ENCODE results near the gene PGAP3.

Gene PGAP3

DNA sequence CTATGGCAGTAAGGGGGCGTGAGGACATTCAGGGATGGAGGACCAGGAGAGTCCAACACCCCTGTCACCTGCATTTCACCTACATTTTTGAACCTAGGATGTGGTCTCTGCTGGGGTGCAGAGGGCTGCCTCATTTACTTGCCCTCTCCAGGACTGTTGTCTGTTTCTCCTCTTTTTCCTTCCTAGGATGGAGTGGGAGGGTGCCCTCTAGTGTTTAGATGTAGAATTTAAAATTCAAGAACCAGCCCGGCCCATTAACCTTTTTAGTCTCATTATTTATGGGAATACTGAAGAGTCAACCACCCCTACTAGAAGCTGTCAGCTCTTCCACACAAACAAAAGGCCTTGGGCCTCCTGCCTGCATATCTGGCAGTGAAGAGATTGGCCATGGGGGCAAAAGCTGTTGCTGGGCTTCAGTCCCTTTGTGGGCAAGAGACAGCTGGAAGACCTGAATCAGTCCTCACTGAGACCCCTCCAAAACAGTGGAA is 53.4 kb downstream of the PGAP3 start:
- H3K4me3 ChIP-seq (replicated peaks; ENCODE audit: low read depth, low read length) = no peak overlapping the region
- TF ChIP-seq, protein P1, sequence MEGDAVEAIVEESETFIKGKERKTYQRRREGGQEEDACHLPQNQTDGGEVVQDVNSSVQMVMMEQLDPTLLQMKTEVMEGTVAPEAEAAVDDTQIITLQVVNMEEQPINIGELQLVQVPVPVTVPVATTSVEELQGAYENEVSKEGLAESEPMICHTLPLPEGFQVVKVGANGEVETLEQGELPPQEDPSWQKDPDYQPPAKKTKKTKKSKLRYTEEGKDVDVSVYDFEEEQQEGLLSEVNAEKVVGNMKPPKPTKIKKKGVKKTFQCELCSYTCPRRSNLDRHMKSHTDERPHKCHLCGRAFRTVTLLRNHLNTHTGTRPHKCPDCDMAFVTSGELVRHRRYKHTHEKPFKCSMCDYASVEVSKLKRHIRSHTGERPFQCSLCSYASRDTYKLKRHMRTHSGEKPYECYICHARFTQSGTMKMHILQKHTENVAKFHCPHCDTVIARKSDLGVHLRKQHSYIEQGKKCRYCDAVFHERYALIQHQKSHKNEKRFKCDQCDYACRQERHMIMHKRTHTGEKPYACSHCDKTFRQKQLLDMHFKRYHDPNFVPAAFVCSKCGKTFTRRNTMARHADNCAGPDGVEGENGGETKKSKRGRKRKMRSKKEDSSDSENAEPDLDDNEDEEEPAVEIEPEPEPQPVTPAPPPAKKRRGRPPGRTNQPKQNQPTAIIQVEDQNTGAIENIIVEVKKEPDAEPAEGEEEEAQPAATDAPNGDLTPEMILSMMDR (IDR thresholded peaks at IDR 0.05; ENCODE audit: low read length, missing control alignments) = peak; percentile 72
- peak; percentile 62 for DNase-seq (ENCODE audit: low read depth)

DNA sequence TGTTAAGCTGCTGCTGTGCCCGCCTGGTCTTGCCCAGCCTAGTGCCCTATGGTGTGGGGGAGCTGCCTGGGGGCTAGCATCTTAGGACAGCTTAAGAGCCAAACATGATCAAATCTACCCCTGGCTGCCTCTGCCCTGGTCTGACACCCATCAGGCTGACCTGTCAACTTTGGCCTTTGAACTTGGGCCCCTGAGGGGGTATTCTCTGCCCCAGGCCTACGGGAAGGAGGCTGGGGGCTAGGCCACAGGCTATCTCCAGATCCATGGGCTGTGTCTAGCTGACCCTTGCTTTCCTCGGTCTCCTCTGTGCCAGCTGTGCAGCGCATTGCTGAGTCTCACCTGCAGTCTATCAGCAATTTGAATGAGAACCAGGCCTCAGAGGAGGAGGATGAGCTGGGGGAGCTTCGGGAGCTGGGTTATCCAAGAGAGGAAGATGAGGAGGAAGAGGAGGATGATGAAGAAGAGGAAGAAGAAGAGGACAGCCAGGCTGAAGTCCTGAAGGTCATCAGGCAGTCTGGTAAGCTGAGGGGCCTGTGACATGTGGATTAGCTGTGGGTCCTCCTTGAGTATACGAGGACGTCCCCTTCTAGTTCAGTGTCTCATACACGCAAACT is 54.2 kb downstream of the PGAP3 start:
- TF ChIP-seq, protein P1 (IDR thresholded peaks at IDR 0.05; ENCODE audit: low read length, missing control alignments) = no peak
- no peak for DNase-seq (ENCODE audit: low read depth)
- no peak overlapping the region for H3K4me3 ChIP-seq (replicated peaks; ENCODE audit: low read depth, low read length)

DNA sequence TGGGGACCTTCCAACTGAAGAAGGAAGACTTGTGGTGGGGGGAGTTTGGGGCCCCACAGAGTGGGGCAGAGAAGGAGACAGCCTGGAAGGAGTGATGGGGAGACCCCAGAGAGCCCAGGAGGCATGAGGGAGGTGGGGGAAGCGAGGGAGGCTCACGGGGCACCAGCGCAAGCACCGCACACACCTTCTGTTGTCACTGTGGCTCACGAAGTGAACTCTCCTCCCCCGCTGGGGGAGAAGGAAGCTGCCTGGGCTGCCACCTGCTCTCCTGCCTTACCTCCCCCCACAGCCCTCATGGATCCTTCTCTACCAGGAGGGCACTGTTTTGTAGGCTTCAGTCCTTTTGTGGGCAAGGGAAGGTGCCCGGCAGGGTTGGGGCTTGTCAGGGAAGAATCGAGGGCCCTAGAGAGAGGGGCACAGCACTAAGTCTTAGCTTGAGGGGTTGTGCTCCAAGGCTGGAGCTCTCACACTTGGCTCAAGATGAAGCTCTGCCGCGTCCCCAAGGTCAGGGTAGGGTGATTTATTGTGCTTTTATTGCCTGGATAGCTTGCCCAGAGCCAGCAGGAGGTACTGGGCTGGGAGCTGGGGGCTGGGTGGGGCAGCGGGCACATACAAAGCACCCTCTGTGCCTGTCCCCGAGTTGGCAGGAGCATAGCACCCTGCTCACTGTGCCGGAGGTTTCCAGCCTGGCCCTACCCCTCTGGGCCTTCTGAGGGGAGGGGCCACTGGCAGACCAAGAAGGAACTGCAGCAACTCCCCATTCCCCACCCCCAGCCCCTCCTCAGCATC is 55.5 kb downstream of the PGAP3 start:
- no peak overlapping the region for H3K4me3 ChIP-seq (replicated peaks; ENCODE audit: low read depth, low read length)
- TF ChIP-seq, protein P1 (IDR thresholded peaks at IDR 0.05; ENCODE audit: low read length, missing control alignments) = no peak
- no peak for DNase-seq (ENCODE audit: low read depth)

DNA sequence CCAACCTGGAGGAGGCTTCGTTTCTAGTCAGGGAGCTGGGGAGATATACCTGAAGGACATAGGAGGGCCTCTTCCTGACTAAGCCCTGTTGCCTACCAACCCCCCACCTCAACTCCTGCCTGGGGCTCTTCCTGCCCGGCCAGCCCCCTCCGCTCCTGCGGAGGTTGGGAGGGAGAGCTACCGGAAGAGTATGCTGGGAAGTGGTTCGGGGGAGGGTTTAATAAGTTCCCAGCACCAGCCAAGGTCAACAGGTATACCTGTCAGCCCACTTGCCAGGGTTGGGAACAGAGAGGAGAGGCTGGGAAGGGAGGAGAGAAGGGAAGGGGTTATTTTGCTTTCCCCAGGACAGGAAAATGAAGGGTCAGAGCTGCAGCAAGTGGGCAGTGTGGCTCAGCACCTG is 56.5 kb downstream of the PGAP3 start:
- no peak for DNase-seq (ENCODE audit: low read depth)

DNA sequence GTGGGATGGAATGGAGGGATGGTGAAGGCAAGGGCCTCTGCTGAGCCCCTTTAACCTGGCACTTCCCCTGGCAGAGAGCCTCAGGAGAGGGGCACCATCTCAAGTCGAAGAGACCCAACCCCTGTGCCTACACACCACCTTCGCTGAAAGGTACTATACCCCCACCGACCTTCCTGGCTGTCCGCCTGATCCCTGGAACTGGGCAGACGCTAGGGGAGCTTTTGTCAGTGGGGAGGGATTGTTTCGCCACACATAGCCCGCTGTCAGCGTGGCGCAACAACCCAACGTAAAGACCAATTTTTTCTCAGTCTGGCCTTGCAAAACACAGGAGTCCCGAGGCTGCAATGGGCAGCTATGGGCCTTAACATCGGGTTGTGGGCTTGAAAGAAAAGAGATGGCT is 58.0 kb downstream of the PGAP3 start:
- H3K4me3 ChIP-seq (replicated peaks; ENCODE audit: low read depth, low read length) = no peak overlapping the region
- DNase-seq (ENCODE audit: low read depth) = no peak
- TF ChIP-seq, protein P1 (IDR thresholded peaks at IDR 0.05; ENCODE audit: low read length, missing control alignments) = no peak

More for the DNA sequence above, 56.5 kb downstream of the PGAP3 start:
- TF ChIP-seq, protein P1 (IDR thresholded peaks at IDR 0.05; ENCODE audit: low read length, missing control alignments) = no peak
- no peak overlapping the region for H3K4me3 ChIP-seq (replicated peaks; ENCODE audit: low read depth, low read length)

DNA sequence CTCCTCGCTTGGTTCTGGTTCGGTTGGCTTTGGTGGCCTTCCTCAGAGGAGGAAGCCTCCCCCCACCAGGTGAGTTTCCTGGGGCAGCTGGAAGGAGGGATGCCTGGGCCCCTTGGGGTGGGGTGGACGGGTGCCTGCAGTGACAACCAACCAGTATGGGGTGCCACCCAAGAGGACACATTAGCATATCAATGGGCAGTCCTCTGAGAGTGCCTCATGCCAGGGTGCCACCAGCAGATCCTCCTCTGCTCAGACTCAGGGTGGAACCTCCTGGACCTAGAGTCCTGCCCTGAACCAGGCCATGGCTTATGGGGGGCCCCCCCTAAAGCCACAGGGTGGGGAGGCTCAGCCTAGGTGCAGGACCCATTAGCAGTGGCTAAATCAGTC is 58.4 kb downstream of the PGAP3 start:
- H3K4me3 ChIP-seq (replicated peaks; ENCODE audit: low read depth, low read length) = no peak overlapping the region
- DNase-seq (ENCODE audit: low read depth) = no peak
- TF ChIP-seq, protein P1 (IDR thresholded peaks at IDR 0.05; ENCODE audit: low read length, missing control alignments) = no peak

All from fibroblast of pulmonary artery (primary cell).